ENCODE results near the gene ZBED4. TPM values are rescaled to one million over a fixed set of nuclear protein-coding genes. Genes with fewer than 3 reads are reported as not detected.

ZBED4 gene
- total and polyA plus RNA-seq, 5 donors from 2014 or later: 6.1 to 17.1 (median 6.9) TPM

- no peak overlapping the region for H3K4me3 ChIP-seq (ENCODE audit: low read depth, low read length)
- ATAC-seq (ENCODE audit: low read depth in 2 of 2) (no peak), DNase-seq (no peak)
- no peaks in the 10 kb centered on the region for H3K9me3 ChIP-seq (ENCODE audit: control insufficient read depth in 2 of 2, low read length in 2 of 2)
- Mint-ChIP-seq H3K27ac (no peak overlapping the region), H3K4me3 (peak overlapping the region in 1 of 4 donors; percentile 35), H3K4me1 (peaks cover 10 to 56% (median 34%) of the 10 kb centered on the region in 4 donors), H3K27me3 (no peaks in the 10 kb centered on the region), H3K36me3 (peaks cover 7% of the 10 kb centered on the region), H3K9me3 (no peaks in the 10 kb centered on the region)
- no peak overlapping the region for H3K27ac ChIP-seq (ENCODE audit: insufficient read depth, low read length, poor library complexity, severe bottlenecking)
- H3K36me3 ChIP-seq (ENCODE audit: control insufficient read depth, insufficient read depth, low read length): no peaks in the 10 kb centered on the region
- no peaks in the 10 kb centered on the region for H3K27me3 ChIP-seq (ENCODE audit: control insufficient read depth, insufficient read depth, low read length)
- peaks cover 54% of the 10 kb centered on the region for H3K4me1 ChIP-seq (ENCODE audit: control insufficient read depth, insufficient read depth, low read length, poor library complexity, severe bottlenecking)
Observed at GRCh38 chr22:49928555-49929210, 75.0 kb downstream of the ZBED4 start.

GRCh38 chr22:49929211-49929979 is 75.8 kb downstream of the ZBED4 start:
- no peaks in the 10 kb centered on the region for H3K36me3 ChIP-seq (ENCODE audit: control insufficient read depth, insufficient read depth, low read length)
- Mint-ChIP-seq H3K27me3 (no peaks in the 10 kb centered on the region), H3K36me3 (peaks cover 7% of the 10 kb centered on the region), H3K27ac (no peak overlapping the region), H3K9me3 (no peaks in the 10 kb centered on the region), H3K4me3 (peak overlapping the region in 1 of 4 donors; percentile 87), H3K4me1 (peaks cover 9 to 62% (median 32%) of the 10 kb centered on the region in 4 donors)
- no peaks in the 10 kb centered on the region for H3K27me3 ChIP-seq (ENCODE audit: control insufficient read depth, insufficient read depth, low read length)
- peak overlapping the region; percentile 60 for H3K27ac ChIP-seq (ENCODE audit: insufficient read depth, low read length, poor library complexity, severe bottlenecking)
- ATAC-seq (ENCODE audit: low read depth in 2 of 2) (peak; percentile 59 to 61), DNase-seq (peak; percentile 67 to 79 (median 69))
- H3K4me3 ChIP-seq (ENCODE audit: low read depth, low read length): no peak overlapping the region
- no peaks in the 10 kb centered on the region for H3K9me3 ChIP-seq (ENCODE audit: control insufficient read depth in 2 of 2, low read length in 2 of 2)
- peaks cover 62% of the 10 kb centered on the region for H3K4me1 ChIP-seq (ENCODE audit: control insufficient read depth, insufficient read depth, low read length, poor library complexity, severe bottlenecking)

- peaks cover 67% of the 10 kb centered on the region for H3K4me1 ChIP-seq (ENCODE audit: control insufficient read depth, insufficient read depth, low read length, poor library complexity, severe bottlenecking)
- Mint-ChIP-seq H3K27me3 (no peaks in the 10 kb centered on the region), H3K36me3 (peaks cover 6% of the 10 kb centered on the region), H3K4me1 (peaks cover 9 to 61% (median 31%) of the 10 kb centered on the region in 4 donors), H3K4me3 (peak overlapping the region in 2 of 4 donors; percentile 76 to 87), H3K27ac (peak overlapping the region in 2 of 3 donors; percentile 80 to 86), H3K9me3 (no peaks in the 10 kb centered on the region)
- no peaks in the 10 kb centered on the region for H3K36me3 ChIP-seq (ENCODE audit: control insufficient read depth, insufficient read depth, low read length)
- DNase-seq (no peak), ATAC-seq (ENCODE audit: low read depth in 2 of 2) (no peak)
- peak overlapping the region; percentile 60 for H3K27ac ChIP-seq (ENCODE audit: insufficient read depth, low read length, poor library complexity, severe bottlenecking)
- no peak overlapping the region for H3K4me3 ChIP-seq (ENCODE audit: low read depth, low read length)
- H3K27me3 ChIP-seq (ENCODE audit: control insufficient read depth, insufficient read depth, low read length): no peaks in the 10 kb centered on the region
- H3K9me3 ChIP-seq (ENCODE audit: control insufficient read depth in 2 of 2, low read length in 2 of 2): no peaks in the 10 kb centered on the region
Observed at GRCh38 chr22:49929994-49930575, 76.4 kb downstream of the ZBED4 start.

GRCh38 chr22:49930596-49931412 is 77.2 kb downstream of the ZBED4 start:
- ATAC-seq (ENCODE audit: low read depth in 2 of 2) (peak; percentile 22 to 32), DNase-seq (peak in 1 of 3 donors; percentile 74)
- Histone ChIP-seq H3K9me3 (ENCODE audit: control insufficient read depth in 2 of 2, low read length in 2 of 2) (no peaks in the 10 kb centered on the region), H3K36me3 (ENCODE audit: control insufficient read depth, insufficient read depth, low read length) (no peaks in the 10 kb centered on the region), H3K4me1 (ENCODE audit: control insufficient read depth, insufficient read depth, low read length, poor library complexity, severe bottlenecking) (peaks cover 60% of the 10 kb centered on the region), H3K27ac (ENCODE audit: insufficient read depth, low read length, poor library complexity, severe bottlenecking) (peak overlapping the region; percentile 26), H3K4me3 (ENCODE audit: low read depth, low read length) (no peak overlapping the region), H3K27me3 (ENCODE audit: control insufficient read depth, insufficient read depth, low read length) (no peaks in the 10 kb centered on the region)
- Mint-ChIP-seq H3K27me3 (no peaks in the 10 kb centered on the region), H3K36me3 (no peaks in the 10 kb centered on the region), H3K9me3 (no peaks in the 10 kb centered on the region), H3K4me1 (peaks cover 9 to 54% (median 24%) of the 10 kb centered on the region in 4 donors), H3K4me3 (peak overlapping the region; percentile 45 to 87 (median 52)), H3K27ac (peak overlapping the region; percentile 86 to 94 (median 86))

- DNase-seq (no peak), ATAC-seq (ENCODE audit: low read depth in 2 of 2) (no peak)
- Histone ChIP-seq H3K36me3 (ENCODE audit: control insufficient read depth, insufficient read depth, low read length) (no peaks in the 10 kb centered on the region), H3K27me3 (ENCODE audit: control insufficient read depth, insufficient read depth, low read length) (no peaks in the 10 kb centered on the region), H3K9me3 (ENCODE audit: control insufficient read depth in 2 of 2, low read length in 2 of 2) (no peaks in the 10 kb centered on the region), H3K4me1 (ENCODE audit: control insufficient read depth, insufficient read depth, low read length, poor library complexity, severe bottlenecking) (peaks cover 68% of the 10 kb centered on the region), H3K27ac (ENCODE audit: insufficient read depth, low read length, poor library complexity, severe bottlenecking) (peak overlapping the region; percentile 96), H3K4me3 (ENCODE audit: low read depth, low read length) (no peak overlapping the region)
- no peaks in the 10 kb centered on the region for H3K27me3 Mint-ChIP-seq
- H3K4me3 Mint-ChIP-seq: peak overlapping the region; percentile 65 to 84 (median 80)
- peak overlapping the region; percentile 84 to 92 (median 88) for H3K27ac Mint-ChIP-seq
- H3K9me3 Mint-ChIP-seq: no peaks in the 10 kb centered on the region
- no peaks in the 10 kb centered on the region for H3K36me3 Mint-ChIP-seq
- H3K4me1 Mint-ChIP-seq: peaks cover 5 to 50% (median 16%) of the 10 kb centered on the region in 4 donors
Observed at GRCh38 chr22:49933236-49934159, 79.9 kb downstream of the ZBED4 start.

GRCh38 chr22:49934160-49934890 is 80.7 kb downstream of the ZBED4 start:
- Histone ChIP-seq H3K36me3 (ENCODE audit: control insufficient read depth, insufficient read depth, low read length) (no peaks in the 10 kb centered on the region), H3K4me1 (ENCODE audit: control insufficient read depth, insufficient read depth, low read length, poor library complexity, severe bottlenecking) (peaks cover 64% of the 10 kb centered on the region), H3K27me3 (ENCODE audit: control insufficient read depth, insufficient read depth, low read length) (no peaks in the 10 kb centered on the region), H3K4me3 (ENCODE audit: low read depth, low read length) (no peak overlapping the region), H3K27ac (ENCODE audit: insufficient read depth, low read length, poor library complexity, severe bottlenecking) (peak overlapping the region; percentile 96), H3K9me3 (ENCODE audit: control insufficient read depth in 2 of 2, low read length in 2 of 2) (no peaks in the 10 kb centered on the region)
- DNase-seq (peak in 1 of 3 donors; percentile 40), ATAC-seq (ENCODE audit: low read depth in 2 of 2) (no peak)
- peak overlapping the region in 2 of 3 donors; percentile 78 to 84 for H3K27ac Mint-ChIP-seq
- H3K9me3 Mint-ChIP-seq: peaks cover 0 to under 1% (median 0%) of the 10 kb centered on the region in 7 donors
- no peaks in the 10 kb centered on the region for H3K27me3 Mint-ChIP-seq
- peaks cover 5 to 54% (median 16%) of the 10 kb centered on the region in 4 donors for H3K4me1 Mint-ChIP-seq
- H3K4me3 Mint-ChIP-seq: peak overlapping the region in 2 of 4 donors; percentile 67 to 80
- H3K36me3 Mint-ChIP-seq: no peaks in the 10 kb centered on the region

Data from CD4-positive, CD25-positive, alpha-beta regulatory T cell (primary cell).